NCI-H1092 (cell line): ENCODE results near the gene DMRTC2.

Experiments
- DNase-seq: peaks from one replicate; lab custom pipeline; 2025; lab: John Stamatoyannopoulos, UW

DMRTC2 gene

GRCh38 chr19:41847351-41848105 is 2.7 kb downstream of the DMRTC2 start:
- DNase-seq: no peak

- DNase-seq: no peak
These were observed 3.8 kb downstream of the DMRTC2 start for GRCh38 chr19:41848666-41849065.

GRCh38 chr19:41849067-41849466 is 4.2 kb downstream of the DMRTC2 start:
- DNase-seq: no peak

- no peak for DNase-seq
These were observed 5.5 kb downstream of the DMRTC2 start for GRCh38 chr19:41850381-41850780.

- no peak for DNase-seq
These were observed 6.6 kb downstream of the DMRTC2 start for GRCh38 chr19:41851456-41851855.

GRCh38 chr19:41853344-41853743 is 8.5 kb downstream of the DMRTC2 start:
- no peak for DNase-seq

GRCh38 chr19:41853768-41854167 is 8.9 kb downstream of the DMRTC2 start:
- no peak for DNase-seq

- DNase-seq: no peak
These were observed 14.4 kb downstream of the DMRTC2 start for GRCh38 chr19:41859213-41859617.

GRCh38 chr19:41859618-41860418 is 15.0 kb downstream of the DMRTC2 start, which contains the start of gene RPS19:
RPS19 (plus strand) TSS chr19:41860255; CDS start chr19:41860775, 520 bp downstream.
- DNase-seq: peak; percentile 96

GRCh38 chr19:41860419-41861115 is 15.7 kb downstream of the DMRTC2 start:
- no peak for DNase-seq

GRCh38 chr19:41861116-41861768 is 16.4 kb downstream of the DMRTC2 start:
- no peak for DNase-seq

- no peak for DNase-seq
These were observed 17.0 kb downstream of the DMRTC2 start for GRCh38 chr19:41861846-41862245.

- no peak for DNase-seq
These were observed 17.7 kb downstream of the DMRTC2 start for GRCh38 chr19:41862445-41862986.

- DNase-seq: no peak
These were observed 18.5 kb downstream of the DMRTC2 start for GRCh38 chr19:41863209-41863931.

- no peak for DNase-seq
These were observed 19.5 kb downstream of the DMRTC2 start for GRCh38 chr19:41864374-41864773.

GRCh38 chr19:41866284-41866683 is 21.4 kb downstream of the DMRTC2 start:
- no peak for DNase-seq

GRCh38 chr19:41868120-41868988 is 23.5 kb downstream of the DMRTC2 start:
- DNase-seq: no peak

GRCh38 chr19:41868989-41869300 is 24.1 kb downstream of the DMRTC2 start:
- DNase-seq: no peak

- no peak for DNase-seq
These were observed 24.6 kb downstream of the DMRTC2 start for GRCh38 chr19:41869374-41869955.

- DNase-seq: no peak
These were observed 25.6 kb downstream of the DMRTC2 start for GRCh38 chr19:41870401-41870873.
